ENCODE data around the gene RNF168. TPM values are rescaled to one million over a fixed set of nuclear protein-coding genes. Genes with fewer than 3 reads are reported as not detected.

Gene RNF168
- total RNA-seq, 1 experiment from 2014 or later: 65.5 TPM

- Histone ChIP-seq H3K9me3 (ENCODE audit: control insufficient read depth, low read depth, low read length) (no peaks in the 10 kb centered on the region), H3K9ac (ENCODE audit: extremely low read depth, insufficient read length, low read length) (no peak overlapping the region), H3K4ac (ENCODE audit: low read depth, low read length) (no peak overlapping the region), H3T11ph (ENCODE audit: low read length) (no peak overlapping the region), H3K27me3 (ENCODE audit: insufficient read depth, low read length) (no peaks in the 10 kb centered on the region), H3K79me2 (ENCODE audit: insufficient read depth, low read length) (no peaks in the 10 kb centered on the region), H2BK12ac (ENCODE audit: insufficient read length, low read depth, low read length) (no peak overlapping the region), H4K8ac (replicated peaks; ENCODE audit: insufficient read length, low read depth, low read length) (no peak overlapping the region), H2BK120ac (ENCODE audit: low read depth, low read length, poor library complexity, severe bottlenecking) (no peak overlapping the region), H2AFZ (ENCODE audit: low read length) (no peak overlapping the region), H3K23ac (ENCODE audit: insufficient read length, low read depth, low read length) (no peak overlapping the region), H4K5ac (ENCODE audit: insufficient read length, low read depth, low read length) (no peak overlapping the region), H2BK15ac (ENCODE audit: low read depth, low read length) (no peak overlapping the region), H2AK5ac (ENCODE audit: insufficient read length, low read length) (no peak overlapping the region), H4K20me1 (ENCODE audit: control insufficient read depth, insufficient read depth, insufficient read length) (no peaks in the 10 kb centered on the region), H3K27ac (ENCODE audit: insufficient read length, low read depth, low read length) (no peak overlapping the region), H3K23me2 (ENCODE audit: insufficient read length, low read depth, low read length, poor library complexity, severe bottlenecking) (no peaks in the 10 kb centered on the region), H3K4me1 (ENCODE audit: insufficient read depth, low read length) (peaks cover 4% of the 10 kb centered on the region; the same call in 1 of the 2 replicates), H2BK20ac (ENCODE audit: low read depth, low read length, poor library complexity, severe bottlenecking) (no peak overlapping the region), H2BK5ac (ENCODE audit: insufficient read length, low read length) (no peak overlapping the region), H3K79me1 (ENCODE audit: insufficient read depth, low read depth, low read length, poor library complexity, severe bottlenecking) (no peaks in the 10 kb centered on the region), H3K4me2 (ENCODE audit: insufficient read depth, insufficient read length, low read length) (no peak overlapping the region), H3K18ac (ENCODE audit: insufficient read length, low read depth, low read length) (no peak overlapping the region), H3K56ac (ENCODE audit: insufficient read length, low read depth, low read length) (no peak overlapping the region), H4K91ac (ENCODE audit: insufficient read length, low read depth, low read length) (no peak overlapping the region), H3K14ac (ENCODE audit: insufficient read depth, low read length) (no peak overlapping the region)
- H3K4me1 Mint-ChIP-seq: peaks cover 17 to 18% of the 10 kb centered on the region in 2 experiments
- peak overlapping the region in 2 of 3 experiments; percentile 14 to 83; a peak in 4 of 7 replicates for H3K27ac Mint-ChIP-seq
- peak; percentile 77 for DNase-seq
- WGBS (ENCODE audit: extremely low coverage, insufficient read length, low lambda C conversion rate): no CpG with 5 or more reads among the region's 14 CpGs
- H3K9me3 Mint-ChIP-seq: peaks cover 22 to 23% of the 10 kb centered on the region in 2 experiments
- peaks cover 6 to 20% (median 7%) of the 10 kb centered on the region in 3 experiments for H3K36me3 Mint-ChIP-seq (ENCODE audit: insufficient read depth in 1 of 3, low read depth in 3 of 3)
- H3K4me3 Mint-ChIP-seq: peak overlapping the region in 1 of 2 experiments; percentile 45; a peak in 3 of 5 replicates
- H3K27me3 Mint-ChIP-seq (ENCODE audit: low read depth): peaks cover 12% of the 10 kb centered on the region
- no peak for TF ChIP-seq CTCF (conservative IDR thresholded peaks at IDR 0.05)
These were observed 29.7 kb upstream of the RNF168 start for GRCh38 chr3:196533260-196533681.

Data from H9 (cell line).